HG03460 (cell line): ENCODE results near the gene NT5E.
"Not testable (repeated sequence)": the region's sequence is repeated elsewhere in the genome, so short reads cannot be mapped to it uniquely, and the experiment has no call there.

Source experiments
- ATAC-seq: cut with Tn5 transposase; IDR thresholded peaks from one replicate; pipeline ENCODE4 v1.9.1; 2021; ENCODE audit not compliant: unreplicated experiment

The NT5E gene

GRCh38 chr6:85484948-85485347, 35.1 kb downstream of the NT5E start:
- ATAC-seq: no peak

GRCh38 chr6:85490516-85491248, 40.8 kb downstream of the NT5E start:
- no peak for ATAC-seq

- ATAC-seq: no peak
Observed at GRCh38 chr6:85493389-85493788, 43.5 kb downstream of the NT5E start.

DNA sequence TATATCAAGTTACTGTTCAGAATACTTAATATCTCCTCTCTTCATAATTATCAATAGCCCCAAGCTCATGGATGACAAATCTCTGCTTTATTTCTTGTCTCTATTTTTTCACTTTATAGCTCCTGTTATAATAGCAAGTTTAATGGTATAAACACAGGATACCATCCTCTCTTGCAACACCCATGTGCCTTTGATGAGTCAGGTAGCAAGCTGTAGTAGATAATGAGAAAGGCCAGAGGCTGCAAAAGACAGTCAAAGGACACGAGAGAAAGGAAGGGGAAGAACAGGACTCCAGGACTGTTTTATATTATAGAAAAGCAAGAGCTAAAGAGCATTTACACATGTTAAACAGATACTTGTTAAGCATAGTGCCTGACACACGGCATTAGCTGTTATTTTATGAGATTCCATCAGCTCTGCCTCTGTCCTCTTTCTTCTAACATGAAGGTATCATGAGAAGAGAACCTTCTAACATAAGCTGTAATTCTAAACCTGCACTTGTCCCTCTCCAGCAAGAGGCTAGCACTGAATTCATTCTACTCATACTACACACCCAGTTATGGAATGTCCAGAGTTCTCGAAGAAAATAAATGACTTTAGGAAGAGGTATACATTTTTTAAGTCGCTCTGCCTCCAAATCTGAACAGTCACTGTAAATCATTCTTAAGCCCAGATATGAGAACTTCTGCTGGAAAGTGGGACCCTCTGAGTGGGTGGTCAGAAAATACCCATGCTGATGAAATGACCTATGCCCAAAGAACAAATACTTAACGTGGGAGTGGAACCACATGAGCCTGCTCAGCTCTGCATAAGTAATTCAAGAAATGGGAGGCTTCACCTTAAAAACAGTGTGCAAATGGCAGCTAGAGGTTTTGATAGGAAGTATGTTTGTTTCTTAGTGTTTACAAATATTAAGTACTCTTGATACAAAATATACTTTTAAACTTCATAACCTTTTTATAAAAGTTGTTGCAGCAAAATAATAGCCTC, 45.0 kb downstream of the NT5E start:
- ATAC-seq: no peak

GRCh38 chr6:85496009-85496579, 46.2 kb downstream of the NT5E start:
- no peak for ATAC-seq

DNA sequence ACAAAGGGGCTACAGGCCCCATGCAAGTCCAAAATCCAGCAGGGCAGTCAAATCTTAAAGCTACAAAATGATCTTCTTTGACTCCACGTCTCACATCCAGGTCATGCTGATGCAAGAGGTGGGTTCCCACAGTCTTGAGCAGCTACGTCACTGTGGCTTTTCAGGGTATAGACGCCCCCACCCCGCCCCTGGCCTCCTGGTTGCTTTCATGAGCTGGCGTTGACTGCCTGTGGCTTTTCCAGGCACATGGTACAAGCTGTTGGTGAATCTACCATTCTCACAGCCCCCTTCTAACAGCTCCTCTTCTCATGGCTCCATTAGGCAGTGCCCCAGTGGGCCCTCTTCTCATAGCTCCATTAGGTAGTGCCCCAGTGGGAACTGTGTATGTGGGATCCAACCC, 47.0 kb downstream of the NT5E start:
- ATAC-seq: no peak

GRCh38 chr6:85498596-85499258, 48.8 kb downstream of the NT5E start:
- ATAC-seq: no peak

DNA sequence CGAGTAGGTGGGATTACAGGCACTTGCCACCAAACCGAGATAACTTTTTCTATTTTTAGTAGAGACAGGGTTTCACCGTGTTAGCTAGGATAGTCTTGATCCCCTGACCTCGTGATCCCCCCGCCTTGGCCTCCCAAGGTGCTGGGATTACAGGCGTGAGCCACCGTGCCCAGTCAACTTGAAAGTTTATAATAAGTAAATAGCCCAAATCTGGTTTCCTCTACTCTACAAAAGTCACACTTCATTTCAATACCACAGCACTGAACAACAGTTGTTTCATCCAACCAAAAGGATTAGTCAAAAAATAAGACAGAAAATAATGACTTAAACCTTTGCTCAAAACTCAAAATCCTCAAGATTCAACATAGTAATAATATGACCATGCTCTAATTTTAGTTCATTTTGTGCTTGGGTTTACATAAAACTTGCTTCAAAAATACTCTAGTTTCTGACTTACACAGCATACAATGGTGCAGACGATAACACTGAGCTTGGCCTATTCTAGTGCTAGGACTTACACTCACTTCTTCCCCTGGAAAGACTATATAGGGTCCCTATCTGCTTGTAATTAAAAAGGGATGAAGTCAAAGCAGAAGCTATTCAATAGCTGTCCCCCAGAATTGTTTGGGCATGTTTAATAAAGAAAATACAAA, 56.7 kb downstream of the NT5E start:
- ATAC-seq: no peak

- ATAC-seq: no peak
Observed at GRCh38 chr6:85516168-85516567, 66.3 kb downstream of the NT5E start.

GRCh38 chr6:85524281-85524680, 74.4 kb downstream of the NT5E start:
- not testable (repeated sequence) for ATAC-seq

- no peak for ATAC-seq
Observed at GRCh38 chr6:85537055-85537494, 87.2 kb downstream of the NT5E start.

- no peak for ATAC-seq
Observed at GRCh38 chr6:85544776-85545175, 94.9 kb downstream of the NT5E start.
